ENCODE results near the gene UBE3B. TPM values are rescaled to one million over a fixed set of nuclear protein-coding genes. Genes with fewer than 3 reads are reported as not detected.

UBE3B gene
- total RNA-seq, 1 experiment from 2014 or later = 29.3 TPM

- no peak for ATAC-seq
- TF ChIP-seq, protein P1, sequence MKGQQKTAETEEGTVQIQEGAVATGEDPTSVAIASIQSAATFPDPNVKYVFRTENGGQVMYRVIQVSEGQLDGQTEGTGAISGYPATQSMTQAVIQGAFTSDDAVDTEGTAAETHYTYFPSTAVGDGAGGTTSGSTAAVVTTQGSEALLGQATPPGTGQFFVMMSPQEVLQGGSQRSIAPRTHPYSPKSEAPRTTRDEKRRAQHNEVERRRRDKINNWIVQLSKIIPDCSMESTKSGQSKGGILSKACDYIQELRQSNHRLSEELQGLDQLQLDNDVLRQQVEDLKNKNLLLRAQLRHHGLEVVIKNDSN (CRISPR knock-in tag; IDR thresholded peaks at IDR 0.05) = no peak
- TF ChIP-seq ZNF671 (CRISPR knock-in tag; IDR thresholded peaks at IDR 0.05) (no peak), SP1 (CRISPR knock-in tag; conservative IDR thresholded peaks at IDR 0.05) (no peak), HMGA2 (CRISPR knock-in tag; IDR thresholded peaks at IDR 0.05) (no peak), ZNF423 (CRISPR knock-in tag; IDR thresholded peaks at IDR 0.05) (no peak), STAT6 (CRISPR knock-in tag; conservative IDR thresholded peaks at IDR 0.05; ENCODE audit: low read depth) (no peak), NR2C2 (CRISPR knock-in tag; IDR thresholded peaks at IDR 0.05) (no peak), RORB (CRISPR knock-in tag; IDR thresholded peaks at IDR 0.05) (no peak), ZSCAN18 (CRISPR knock-in tag; IDR thresholded peaks at IDR 0.05) (no peak), SMAD3 (CRISPR knock-in tag; IDR thresholded peaks at IDR 0.05; ENCODE audit: borderline replicate concordance) (no peak), TCF7 (CRISPR knock-in tag; IDR thresholded peaks at IDR 0.05; ENCODE audit: low read depth) (no peak), ZNF263 (CRISPR knock-in tag; IDR thresholded peaks at IDR 0.05; ENCODE audit: low read depth) (no peak)
- TF ChIP-seq, protein P2, sequence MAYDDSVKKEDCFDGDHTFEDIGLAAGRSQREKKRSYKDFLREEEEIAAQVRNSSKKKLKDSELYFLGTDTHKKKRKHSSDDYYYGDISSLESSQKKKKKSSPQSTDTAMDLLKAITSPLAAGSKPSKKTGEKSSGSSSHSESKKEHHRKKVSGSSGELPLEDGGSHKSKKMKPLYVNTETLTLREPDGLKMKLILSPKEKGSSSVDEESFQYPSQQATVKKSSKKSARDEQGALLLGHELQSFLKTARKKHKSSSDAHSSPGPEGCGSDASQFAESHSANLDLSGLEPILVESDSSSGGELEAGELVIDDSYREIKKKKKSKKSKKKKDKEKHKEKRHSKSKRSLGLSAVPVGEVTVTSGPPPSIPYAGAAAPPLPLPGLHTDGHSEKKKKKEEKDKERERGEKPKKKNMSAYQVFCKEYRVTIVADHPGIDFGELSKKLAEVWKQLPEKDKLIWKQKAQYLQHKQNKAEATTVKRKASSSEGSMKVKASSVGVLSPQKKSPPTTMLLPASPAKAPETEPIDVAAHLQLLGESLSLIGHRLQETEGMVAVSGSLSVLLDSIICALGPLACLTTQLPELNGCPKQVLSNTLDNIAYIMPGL (CRISPR knock-in tag; IDR thresholded peaks at IDR 0.05) = no peak
- Mint-ChIP-seq H3K4me3 (no peak overlapping the region), H3K27ac (no peak overlapping the region), H3K9me3 (no peaks in the 10 kb centered on the region), H3K27me3 (ENCODE audit: low read depth) (no peaks in the 10 kb centered on the region; the same call in 1 of the 2 replicates), H3K4me1 (no peaks in the 10 kb centered on the region), H3K36me3 (no peaks in the 10 kb centered on the region)
- no peak for DNase-seq (ENCODE audit: low spot score)
- ChIA-PET POLR2A (no interaction called here), CTCF (interaction anchor here (1.0 to 1.1 kb wide), 2 partner anchors 22 to 107 kb away, joined by 3 read pairs; no protein-coding TSS in a partner anchor)
Measured at GRCh38 chr12:109541413-109541726, 63.9 kb downstream of the UBE3B start.

DNA sequence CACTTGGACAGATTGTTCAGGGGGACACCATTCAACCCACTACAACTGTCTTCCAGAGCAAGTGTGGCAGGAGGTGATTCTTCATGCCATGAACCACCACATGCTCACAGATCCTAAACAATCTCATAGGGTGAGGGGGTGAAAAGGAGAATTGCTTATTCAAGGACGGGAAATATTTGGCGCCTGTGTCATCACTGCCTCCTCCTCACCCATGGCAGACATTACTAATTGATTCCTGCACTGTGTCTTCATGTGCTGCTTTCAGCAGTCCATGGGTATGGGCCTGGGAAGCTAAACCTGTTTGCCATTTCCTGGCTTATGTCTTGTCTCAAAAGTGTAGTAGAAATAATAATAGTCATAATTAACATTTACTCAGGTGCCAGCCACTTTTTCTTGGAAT is 64.6 kb downstream of the UBE3B start:
- Mint-ChIP-seq H3K27ac (no peak overlapping the region; the same call in 1 of the 2 replicates), H3K4me1 (no peaks in the 10 kb centered on the region), H3K27me3 (ENCODE audit: low read depth) (no peaks in the 10 kb centered on the region; the same call in 1 of the 2 replicates), H3K4me3 (no peak overlapping the region), H3K36me3 (no peaks in the 10 kb centered on the region), H3K9me3 (no peaks in the 10 kb centered on the region)
- DNase-seq (ENCODE audit: low spot score) (no peak), ATAC-seq (no peak)
- TF ChIP-seq PRRX2 (CRISPR knock-in tag; IDR thresholded peaks at IDR 0.05) (no peak), NR1H2 (CRISPR knock-in tag; IDR thresholded peaks at IDR 0.05) (no peak)
- TF ChIP-seq, protein P3, sequence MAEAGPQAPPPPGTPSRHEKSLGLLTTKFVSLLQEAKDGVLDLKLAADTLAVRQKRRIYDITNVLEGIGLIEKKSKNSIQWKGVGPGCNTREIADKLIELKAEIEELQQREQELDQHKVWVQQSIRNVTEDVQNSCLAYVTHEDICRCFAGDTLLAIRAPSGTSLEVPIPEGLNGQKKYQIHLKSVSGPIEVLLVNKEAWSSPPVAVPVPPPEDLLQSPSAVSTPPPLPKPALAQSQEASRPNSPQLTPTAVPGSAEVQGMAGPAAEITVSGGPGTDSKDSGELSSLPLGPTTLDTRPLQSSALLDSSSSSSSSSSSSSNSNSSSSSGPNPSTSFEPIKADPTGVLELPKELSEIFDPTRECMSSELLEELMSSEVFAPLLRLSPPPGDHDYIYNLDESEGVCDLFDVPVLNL (CRISPR knock-in tag; IDR thresholded peaks at IDR 0.05; ENCODE audit: borderline replicate concordance, low read depth) = no peak
- TF ChIP-seq, protein P4, sequence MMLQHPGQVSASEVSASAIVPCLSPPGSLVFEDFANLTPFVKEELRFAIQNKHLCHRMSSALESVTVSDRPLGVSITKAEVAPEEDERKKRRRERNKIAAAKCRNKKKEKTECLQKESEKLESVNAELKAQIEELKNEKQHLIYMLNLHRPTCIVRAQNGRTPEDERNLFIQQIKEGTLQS (CRISPR knock-in tag; conservative IDR thresholded peaks at IDR 0.05) = no peak
- ChIA-PET CTCF (interaction anchor here (0.9 kb wide), 1 partner anchor 67 kb away, joined by 3 read pairs; no protein-coding TSS in a partner anchor), POLR2A (no interaction called here)
